GM19099 (cell line): ENCODE data around the gene MCTP1.

Experiments used
- POLR2A ChIP-seq: IDR thresholded peaks from 3 replicates; pipeline ENCODE4 v1.6.1; 2011; ENCODE audit warnings: low read depth; ENCODE audit not compliant: insufficient read length; ENCODE audit errors: extremely low read depth

Gene MCTP1

GRCh38 chr5:95164861-95165260, 120.0 kb downstream of the MCTP1 start:
- no peak for TF ChIP-seq POLR2A

DNA sequence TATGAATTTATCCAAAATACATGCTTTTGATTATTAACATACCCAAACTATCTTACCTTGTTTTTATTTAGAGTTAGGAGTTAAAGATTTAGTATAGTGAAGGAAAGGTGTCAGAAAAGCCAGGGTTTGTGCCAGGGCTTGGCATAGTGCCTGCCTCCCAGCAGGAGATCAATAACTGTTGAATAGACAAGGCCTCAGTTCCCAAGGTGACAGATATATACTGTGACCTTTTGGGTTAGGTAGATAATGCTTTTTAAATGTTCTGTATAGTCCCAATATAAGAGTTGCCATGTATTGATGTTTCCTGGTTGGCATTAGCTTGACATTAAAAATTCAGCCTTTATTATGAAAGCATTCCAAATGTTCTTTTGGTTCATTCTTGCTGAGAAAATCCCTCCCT, 121.8 kb downstream of the MCTP1 start:
- no peak for TF ChIP-seq POLR2A

DNA sequence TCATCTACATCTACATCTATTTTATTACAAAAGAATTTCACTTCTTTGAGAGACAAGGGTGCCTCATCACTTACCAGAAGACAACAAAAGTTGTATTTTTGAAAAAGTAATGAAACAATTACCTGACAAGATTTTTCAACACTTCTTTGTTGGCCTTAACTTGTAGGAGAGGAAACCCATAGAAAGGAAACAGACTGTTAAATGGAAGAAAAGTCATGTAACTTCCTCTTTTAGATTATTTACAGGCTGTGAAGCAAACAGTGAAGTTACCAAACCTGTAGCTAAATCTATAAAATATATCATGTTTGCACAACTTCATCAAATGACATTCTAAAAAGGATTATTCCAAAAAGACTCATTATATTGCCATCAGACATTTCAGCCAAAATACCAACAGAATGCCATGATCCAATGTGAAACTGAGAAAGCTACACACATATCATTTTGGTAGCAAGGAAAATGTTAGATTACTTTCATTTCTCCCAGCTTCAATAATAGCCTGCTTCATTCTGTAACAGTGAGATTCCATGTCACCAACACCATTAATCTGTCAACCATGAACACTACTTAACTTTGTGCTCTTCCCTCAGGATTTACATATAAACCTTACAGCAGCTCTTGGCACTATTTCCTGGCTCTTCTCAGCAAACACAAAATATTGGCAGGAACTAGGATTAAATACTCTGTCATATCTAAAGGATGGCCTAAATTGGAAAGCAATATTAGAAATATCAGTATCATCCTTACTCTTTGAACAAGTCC, 122.5 kb downstream of the MCTP1 start:
- TF ChIP-seq POLR2A = no peak

DNA sequence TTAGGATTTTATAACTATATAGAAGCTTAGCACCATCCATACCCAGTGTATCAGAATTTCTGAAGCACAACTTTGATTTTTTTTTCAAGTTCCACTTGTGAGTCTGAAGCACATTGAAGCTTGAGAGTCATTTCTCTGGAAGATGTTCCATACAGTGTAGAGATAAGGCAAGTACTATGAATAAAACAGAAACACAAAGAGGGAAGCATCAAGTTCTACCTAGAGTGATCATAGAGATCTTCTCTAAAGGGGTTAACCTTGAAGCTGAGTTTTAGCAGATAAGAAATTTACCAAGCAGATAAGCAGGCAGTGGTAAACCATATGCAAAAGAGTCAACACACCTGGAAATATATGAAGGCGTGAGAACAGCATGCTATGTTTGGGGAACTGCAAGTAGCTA, 125.3 kb downstream of the MCTP1 start:
- no peak for TF ChIP-seq POLR2A

DNA sequence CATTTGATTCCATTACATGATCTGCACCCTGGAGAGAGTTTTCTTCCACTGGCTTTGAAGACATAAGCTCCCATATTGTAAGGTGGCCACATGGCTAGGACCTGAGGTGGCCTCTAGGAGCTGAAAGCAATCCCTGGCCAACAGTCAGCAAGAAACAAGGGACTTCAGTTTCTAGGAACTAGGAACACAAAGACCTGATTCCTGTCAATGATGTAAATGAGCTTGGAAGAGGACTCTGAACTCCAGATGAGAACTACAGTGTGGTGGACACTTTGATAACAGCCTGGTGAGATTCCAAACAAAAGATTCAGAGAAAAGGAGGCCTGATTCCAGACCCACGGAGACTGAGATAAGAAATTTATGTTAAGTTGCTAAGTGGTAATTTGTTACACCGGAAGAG, 129.0 kb downstream of the MCTP1 start:
- no peak for TF ChIP-seq POLR2A

GRCh38 chr5:95153511-95153910, 131.4 kb downstream of the MCTP1 start:
- TF ChIP-seq POLR2A = no peak

GRCh38 chr5:95152535-95152934, 132.4 kb downstream of the MCTP1 start:
- TF ChIP-seq POLR2A = no peak

DNA sequence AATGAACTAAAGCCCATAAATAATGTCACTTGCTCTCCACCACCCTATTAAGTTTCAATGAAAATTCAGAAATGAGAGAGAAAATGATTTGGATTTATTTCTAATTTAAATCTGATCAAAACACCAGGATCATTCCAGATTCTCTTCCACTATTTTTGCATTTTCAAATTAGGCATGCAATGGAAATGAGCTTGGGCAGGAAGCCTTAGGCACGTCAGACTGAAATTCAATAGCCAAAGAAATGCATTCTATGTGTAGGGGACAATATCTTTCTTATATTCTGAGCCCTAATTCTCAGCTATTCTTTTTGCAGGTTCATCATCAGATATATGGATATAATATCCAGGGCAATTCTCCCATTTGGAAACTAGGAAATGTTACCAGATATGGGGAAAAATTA, 132.8 kb downstream of the MCTP1 start:
- no peak for TF ChIP-seq POLR2A

DNA sequence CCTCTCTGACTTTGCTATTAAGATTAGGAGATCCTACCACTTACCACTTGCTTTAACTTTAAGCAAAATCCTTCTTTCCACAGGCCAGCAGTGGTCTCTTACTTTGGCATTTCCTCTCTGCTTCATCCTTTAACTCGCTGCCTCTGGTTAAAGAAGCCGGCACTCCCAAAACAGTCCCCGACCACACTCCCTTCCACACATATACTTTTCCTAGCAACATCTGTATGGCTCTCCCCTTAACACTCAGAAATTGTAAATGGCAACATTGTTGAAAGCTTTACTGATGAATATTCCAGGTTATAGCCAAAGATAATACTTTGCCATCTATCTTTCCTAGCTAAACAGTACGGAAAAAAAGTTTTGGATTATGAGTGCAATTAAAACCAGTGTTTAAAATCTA, 133.2 kb downstream of the MCTP1 start:
- TF ChIP-seq POLR2A = no peak

- no peak for TF ChIP-seq POLR2A
Measured at GRCh38 chr5:95149387-95149786, 135.5 kb downstream of the MCTP1 start.

- TF ChIP-seq POLR2A = no peak
Measured at GRCh38 chr5:95148453-95148852, 136.4 kb downstream of the MCTP1 start.

GRCh38 chr5:95142145-95142544, 142.7 kb downstream of the MCTP1 start:
- TF ChIP-seq POLR2A = no peak

DNA sequence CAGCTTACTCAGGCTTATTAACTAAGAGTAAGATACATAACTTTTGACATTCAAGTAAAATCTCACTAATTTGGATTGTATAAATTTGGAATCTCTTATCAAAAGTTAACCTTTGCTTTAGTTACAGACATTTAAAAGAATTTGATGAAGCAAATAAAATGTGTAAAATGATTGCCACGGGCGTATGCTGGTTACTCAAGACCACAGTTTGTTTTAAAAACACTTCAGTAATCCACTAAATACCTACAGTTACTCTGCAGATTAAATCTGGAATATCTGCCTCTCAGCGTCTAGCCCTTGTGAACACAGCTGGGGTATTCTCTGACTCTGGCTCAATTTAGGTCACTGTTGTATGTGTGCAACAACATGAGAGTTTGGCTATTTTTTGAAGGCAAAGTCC, 143.8 kb downstream of the MCTP1 start:
- no peak for TF ChIP-seq POLR2A

DNA sequence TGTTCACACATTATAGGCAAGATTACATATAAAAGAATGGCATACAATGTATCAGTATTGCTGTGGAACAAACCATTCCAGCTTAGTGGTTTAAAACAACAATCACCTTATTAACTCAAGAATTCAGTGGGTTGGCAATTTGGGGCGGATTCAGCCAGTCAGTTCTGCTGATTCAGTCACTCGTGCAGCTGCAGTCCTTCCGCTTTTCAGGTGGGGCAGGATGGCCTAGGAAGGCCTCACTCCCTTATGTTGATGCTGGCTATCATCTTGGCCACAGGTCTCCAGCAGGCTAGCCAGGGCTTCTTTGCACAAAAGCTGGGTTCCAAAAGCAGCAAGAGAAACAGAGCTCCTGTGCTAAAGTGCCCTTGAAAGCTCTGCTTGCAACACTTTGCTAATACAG, 150.6 kb downstream of the MCTP1 start:
- TF ChIP-seq POLR2A = no peak

GRCh38 chr5:95132096-95132495, 152.8 kb downstream of the MCTP1 start:
- TF ChIP-seq POLR2A = no peak

GRCh38 chr5:95130941-95131340, 154.0 kb downstream of the MCTP1 start:
- TF ChIP-seq POLR2A = no peak

DNA sequence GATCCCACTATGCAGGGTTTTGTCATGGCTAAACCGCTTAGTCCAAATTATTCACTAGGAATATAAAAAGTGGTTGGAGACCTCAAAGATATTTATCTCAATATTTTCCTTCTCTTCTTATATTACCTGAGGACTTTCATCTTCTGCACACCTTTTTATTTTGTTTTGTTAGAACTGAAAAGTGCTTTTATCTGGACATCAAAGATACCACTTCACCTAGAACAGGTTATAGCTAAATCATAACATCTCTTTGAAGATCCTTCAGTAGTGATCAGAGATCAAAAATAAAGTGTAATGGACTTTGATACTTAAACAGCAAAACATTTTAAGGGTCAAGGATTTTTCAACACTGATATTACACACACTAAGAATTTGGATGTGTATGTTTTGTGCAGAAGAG, 160.2 kb downstream of the MCTP1 start:
- no peak for TF ChIP-seq POLR2A
